DOHH2 (cell line): ENCODE measurements around the gene CAPN15.

Source experiments
- H3F3A ChIP-seq: fragments of 200-600 bp; sonication (generic), shearing (Covaris generic); 2 replicates; pipeline ENCODE4 v1.6.0; 2016; ENCODE audit warnings: antibody characterized with exemption, mild to moderate bottlenecking; ENCODE audit not compliant: control insufficient read depth, insufficient read depth
- H3K27ac ChIP-seq: fragments of 200-600 bp; sonication (generic); 2 replicates; pipeline ENCODE4 v1.5.1; 2014; ENCODE audit warnings: low read depth, mild to moderate bottlenecking, low read length, moderate library complexity
- H3K27me3 ChIP-seq: fragments of 200-600 bp; sonication (generic); 2 replicates; pipeline ENCODE4 v1.6.1; 2014; ENCODE audit warnings: mild to moderate bottlenecking, low read length, mixed read lengths; ENCODE audit not compliant: control insufficient read depth
- H3K36me3 ChIP-seq: fragments of 200-600 bp; sonication (generic); 2 replicates; pipeline ENCODE4 v1.6.1; 2014; ENCODE audit warnings: mild to moderate bottlenecking, low read length, moderate library complexity, mixed read lengths; ENCODE audit not compliant: control insufficient read depth
- H3K4me1 ChIP-seq: fragments of 200-600 bp; sonication (generic); 2 replicates; pipeline ENCODE4 v1.6.1; 2014; ENCODE audit warnings: mild to moderate bottlenecking, low read length, mixed read lengths; ENCODE audit not compliant: control insufficient read depth
- H3K4me2 ChIP-seq: fragments of 200-600 bp; sonication (generic); 2 replicates; pipeline ENCODE4 v1.6.0; 2014; ENCODE audit warnings: mild to moderate bottlenecking, low read length, moderate library complexity
- H3K4me3 ChIP-seq: fragments of 200-600 bp; sonication (generic); 2 replicates; pipeline ENCODE4 v1.5.1; 2014; ENCODE audit warnings: mild to moderate bottlenecking, low read length, mixed read lengths
- H3K79me2 ChIP-seq: fragments of 200-600 bp; sonication (generic); 2 replicates; pipeline ENCODE4 v1.6.1; 2014; ENCODE audit warnings: mild to moderate bottlenecking, low read length, mixed read lengths; ENCODE audit not compliant: control insufficient read depth
- H3K9me2 ChIP-seq: fragments of 200-600 bp; sonication (generic); replicated peaks from 2 replicates; pipeline ENCODE4 v1.6.1; 2014; ENCODE audit warnings: mild to moderate bottlenecking, low read length, mixed read lengths; ENCODE audit not compliant: control insufficient read depth
- H3K9me3 ChIP-seq: fragments of 200-600 bp; sonication (generic); 2 replicates; pipeline ENCODE4 v1.6.1; 2014; ENCODE audit warnings: antibody characterized with exemption, low read length, mixed read lengths; ENCODE audit not compliant: control insufficient read depth, insufficient read depth
- H4K20me1 ChIP-seq: fragments of 200-600 bp; sonication (generic); 2 replicates; pipeline ENCODE4 v1.6.0; 2014; ENCODE audit warnings: low read depth, mild to moderate bottlenecking, antibody characterized with exemption, low read length, moderate library complexity; ENCODE audit not compliant: control insufficient read depth, insufficient read depth
- EZH2phosphoT487 ChIP-seq: fragments of 200-600 bp; sonication (generic); IDR thresholded peaks from 2 replicates; pipeline ENCODE4 v1.6.1; 2017; ENCODE audit warnings: borderline replicate concordance, mild to moderate bottlenecking, antibody characterized with exemption, low read length, moderate library complexity, mixed read lengths
- TF ChIP-seq, protein P1 (sequence below): fragments of 200-600 bp; sonication (generic); IDR thresholded peaks from one replicate; pipeline ENCODE4 v1.5.1; 2014; ENCODE audit warnings: antibody characterized with exemption, mild to moderate bottlenecking, low read depth, low read length; ENCODE audit not compliant: poor library complexity, severe bottlenecking

Gene CAPN15

DNA sequence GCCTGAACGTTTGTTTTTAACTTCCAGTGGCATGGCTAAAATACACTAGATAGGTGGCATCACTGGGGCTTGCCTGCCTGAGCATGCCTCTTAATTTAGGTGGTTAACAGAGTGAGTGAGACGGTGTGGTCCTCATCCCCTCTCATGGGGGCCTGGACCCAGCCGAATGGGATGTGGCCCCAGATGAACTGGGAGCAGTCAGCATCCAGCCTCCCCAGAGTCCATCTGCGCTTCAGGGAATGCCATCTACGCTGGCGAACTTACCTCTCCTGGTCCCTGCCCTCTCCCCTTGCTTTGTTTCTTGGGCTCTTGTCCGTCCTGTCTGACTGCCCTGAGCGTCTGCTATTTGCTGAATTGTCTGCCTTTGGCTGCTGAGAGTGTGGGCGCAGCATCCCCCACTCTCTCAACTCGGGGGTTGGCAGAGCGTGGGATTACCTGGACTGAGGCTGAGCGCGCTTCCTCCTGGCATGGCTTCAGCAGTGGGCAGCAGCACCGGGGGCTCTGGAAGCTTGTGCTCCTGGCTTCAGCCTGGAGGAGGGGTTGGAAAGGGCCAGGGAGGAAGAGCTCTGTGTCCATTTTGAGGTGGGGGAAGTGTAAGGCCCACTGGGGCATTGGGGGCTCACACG, 64.5 kb downstream of the CAPN15 start:
- Histone ChIP-seq H3F3A (no peaks in the 10 kb centered on the region), H3K4me1 (peaks cover 43% of the 10 kb centered on the region), H3K4me2 (peak overlapping the region; percentile 38; the same call in 1 of the 2 replicates), H3K27me3 (no peaks in the 10 kb centered on the region), H3K4me3 (no peak overlapping the region), H3K9me2 (no peaks in the 10 kb centered on the region), H3K9me3 (no peaks in the 10 kb centered on the region), H3K79me2 (peaks cover 75% of the 10 kb centered on the region), H4K20me1 (peaks cover 4% of the 10 kb centered on the region; the same call in 1 of the 2 replicates), H3K36me3 (peaks cover 9% of the 10 kb centered on the region), H3K27ac (no peak overlapping the region)
- TF ChIP-seq, protein P1, sequence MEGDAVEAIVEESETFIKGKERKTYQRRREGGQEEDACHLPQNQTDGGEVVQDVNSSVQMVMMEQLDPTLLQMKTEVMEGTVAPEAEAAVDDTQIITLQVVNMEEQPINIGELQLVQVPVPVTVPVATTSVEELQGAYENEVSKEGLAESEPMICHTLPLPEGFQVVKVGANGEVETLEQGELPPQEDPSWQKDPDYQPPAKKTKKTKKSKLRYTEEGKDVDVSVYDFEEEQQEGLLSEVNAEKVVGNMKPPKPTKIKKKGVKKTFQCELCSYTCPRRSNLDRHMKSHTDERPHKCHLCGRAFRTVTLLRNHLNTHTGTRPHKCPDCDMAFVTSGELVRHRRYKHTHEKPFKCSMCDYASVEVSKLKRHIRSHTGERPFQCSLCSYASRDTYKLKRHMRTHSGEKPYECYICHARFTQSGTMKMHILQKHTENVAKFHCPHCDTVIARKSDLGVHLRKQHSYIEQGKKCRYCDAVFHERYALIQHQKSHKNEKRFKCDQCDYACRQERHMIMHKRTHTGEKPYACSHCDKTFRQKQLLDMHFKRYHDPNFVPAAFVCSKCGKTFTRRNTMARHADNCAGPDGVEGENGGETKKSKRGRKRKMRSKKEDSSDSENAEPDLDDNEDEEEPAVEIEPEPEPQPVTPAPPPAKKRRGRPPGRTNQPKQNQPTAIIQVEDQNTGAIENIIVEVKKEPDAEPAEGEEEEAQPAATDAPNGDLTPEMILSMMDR = no peak
- TF ChIP-seq EZH2phosphoT487 = no peak

DNA sequence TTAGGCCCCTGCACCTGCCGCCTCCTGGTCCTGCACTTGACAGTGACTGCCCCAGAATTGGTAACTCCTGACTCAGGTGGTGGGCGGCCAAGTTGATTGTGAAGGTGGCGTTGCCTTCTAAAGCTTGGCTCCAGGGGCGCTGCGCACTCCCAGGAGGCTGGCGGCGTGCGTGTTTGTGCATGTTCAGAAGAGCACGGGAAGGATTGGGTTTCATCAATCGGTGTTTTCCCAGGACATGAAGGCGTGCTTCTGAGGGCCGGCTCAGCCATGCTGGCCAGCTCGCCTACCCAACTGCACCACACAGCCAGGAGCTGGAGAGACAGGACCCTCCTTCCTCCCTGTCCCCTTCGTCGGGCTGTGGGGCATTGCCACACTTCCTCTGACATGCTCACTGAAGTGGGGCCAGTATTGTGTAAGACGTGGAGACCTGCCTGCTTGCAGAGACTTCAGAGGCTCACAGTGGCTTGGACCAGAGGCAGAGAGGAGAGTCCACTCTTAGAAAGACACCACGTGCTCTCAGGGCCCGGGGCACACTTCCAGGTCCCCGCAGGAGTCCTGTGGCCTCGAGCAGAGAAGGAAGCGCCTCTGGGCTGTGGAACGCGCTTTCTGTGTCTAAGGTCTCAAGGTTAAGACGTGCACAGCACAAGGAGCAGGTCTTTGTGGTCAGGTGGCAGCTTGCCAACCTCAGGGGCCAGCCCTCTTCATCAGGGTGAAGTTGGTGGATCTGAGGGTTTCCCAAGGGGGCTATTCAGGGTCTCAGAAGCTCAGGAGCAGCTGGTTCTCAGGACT, 65.2 kb downstream of the CAPN15 start:
- no peak overlapping the region for H3K27ac ChIP-seq
- H3K4me2 ChIP-seq = peak overlapping the region; percentile 38
- no peaks in the 10 kb centered on the region for H3K9me2 ChIP-seq
- H3F3A ChIP-seq = no peaks in the 10 kb centered on the region
- H3K9me3 ChIP-seq = no peaks in the 10 kb centered on the region
- peaks cover 8% of the 10 kb centered on the region for H3K36me3 ChIP-seq
- H4K20me1 ChIP-seq = peaks cover 4% of the 10 kb centered on the region; the same call in 1 of the 2 replicates
- TF ChIP-seq, protein P1 = no peak
- no peak for TF ChIP-seq EZH2phosphoT487
- peaks cover 37% of the 10 kb centered on the region for H3K4me1 ChIP-seq
- peaks cover 69% of the 10 kb centered on the region for H3K79me2 ChIP-seq
- H3K4me3 ChIP-seq = peak overlapping the region; percentile 12; the same call in 1 of the 2 replicates
- H3K27me3 ChIP-seq = no peaks in the 10 kb centered on the region

DNA sequence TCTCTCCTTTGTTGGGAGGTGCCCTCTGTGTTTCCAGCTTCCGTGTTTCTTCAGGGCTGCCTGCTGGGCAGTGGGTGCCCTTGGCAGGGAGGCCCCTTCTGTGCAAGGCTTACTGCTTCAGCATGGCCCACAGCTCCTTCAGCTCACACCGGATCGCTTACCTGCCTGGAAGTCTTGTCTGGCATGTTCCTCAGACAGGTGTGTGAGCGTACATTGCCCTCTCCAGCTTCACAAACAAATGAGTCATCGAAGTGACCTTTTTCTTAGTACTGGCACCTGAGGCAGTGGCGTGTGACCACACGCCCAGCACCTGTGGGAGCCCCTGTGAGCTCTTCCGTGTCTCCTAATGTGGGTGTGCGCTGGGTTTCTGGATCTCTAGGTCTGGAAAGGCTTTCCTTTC, 65.9 kb downstream of the CAPN15 start:
- TF ChIP-seq, protein P1 = no peak
- TF ChIP-seq EZH2phosphoT487 = no peak
- H3F3A ChIP-seq = no peaks in the 10 kb centered on the region
- H3K79me2 ChIP-seq = peaks cover 62% of the 10 kb centered on the region
- peaks cover 4% of the 10 kb centered on the region; the same call in 1 of the 2 replicates for H4K20me1 ChIP-seq
- peak overlapping the region; percentile 10; the same call in 1 of the 2 replicates for H3K4me3 ChIP-seq
- no peaks in the 10 kb centered on the region for H3K9me2 ChIP-seq
- no peak overlapping the region for H3K27ac ChIP-seq
- H3K27me3 ChIP-seq = no peaks in the 10 kb centered on the region
- peaks cover 34% of the 10 kb centered on the region for H3K4me1 ChIP-seq
- peaks cover under 1% of the 10 kb centered on the region; the same call in 1 of the 2 replicates for H3K36me3 ChIP-seq
- H3K9me3 ChIP-seq = no peaks in the 10 kb centered on the region
- H3K4me2 ChIP-seq = peak overlapping the region; percentile 38
